ENCODE measurements around the gene SERTM1.

Gene SERTM1

DNA sequence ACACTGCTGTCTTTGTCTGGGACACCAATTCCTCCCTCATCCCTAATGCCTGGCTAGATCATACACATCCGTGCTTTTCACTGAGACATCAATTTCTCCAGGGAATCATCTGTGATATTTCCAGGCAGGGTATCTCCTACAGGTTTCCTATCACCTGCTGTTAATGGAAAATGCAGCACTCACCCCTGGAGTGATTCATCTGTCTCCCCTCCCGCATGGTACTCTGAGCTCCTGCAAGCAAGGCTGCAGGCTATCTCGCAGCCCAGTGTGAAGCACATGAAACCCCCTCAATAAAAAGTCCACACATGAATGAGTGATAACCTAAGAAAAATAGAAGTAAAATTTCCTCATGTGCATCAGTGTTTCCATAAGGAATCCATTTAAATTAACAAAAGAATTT, 38.5 kb downstream of the SERTM1 start:
- no peak for DNase-seq

DNA sequence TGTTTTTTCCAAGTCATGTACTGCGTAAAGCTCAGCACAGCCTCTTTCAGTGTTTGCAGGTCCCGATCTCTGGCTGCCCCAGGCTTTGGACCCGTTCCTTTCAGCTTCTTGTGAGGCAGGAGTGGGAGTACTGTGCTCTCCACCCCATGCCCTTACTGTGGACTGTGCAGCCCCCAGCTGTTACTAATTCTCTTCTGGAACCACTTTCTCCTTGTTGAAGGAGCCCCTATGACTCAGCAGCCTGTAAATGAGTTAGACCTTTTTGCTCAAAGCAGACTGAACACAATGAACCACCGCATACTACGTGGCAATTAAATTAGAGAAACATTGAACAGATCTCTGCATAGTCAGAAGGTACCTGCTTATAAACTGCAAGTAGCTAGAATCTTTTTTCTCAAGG, 39.0 kb downstream of the SERTM1 start:
- no peak for DNase-seq

DNA sequence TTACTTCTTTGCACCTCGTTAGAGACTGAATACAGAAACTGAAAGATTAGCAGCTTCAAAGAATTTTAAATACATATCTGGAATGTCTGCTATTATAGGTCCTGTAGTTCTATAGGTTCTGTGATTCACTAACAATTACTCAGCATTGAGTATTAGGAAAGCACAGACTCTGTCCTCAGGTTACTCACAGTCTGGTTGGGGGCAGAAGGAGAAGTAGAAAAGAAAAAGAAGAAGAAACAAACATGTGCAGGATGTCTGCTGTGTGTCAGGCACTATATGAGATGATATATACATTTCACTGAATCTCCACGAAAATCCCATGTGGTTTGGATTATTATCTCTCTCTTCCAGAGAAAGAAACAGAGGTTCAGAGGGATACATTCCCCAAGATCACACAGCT, 40.1 kb downstream of the SERTM1 start:
- no peak for DNase-seq

DNA sequence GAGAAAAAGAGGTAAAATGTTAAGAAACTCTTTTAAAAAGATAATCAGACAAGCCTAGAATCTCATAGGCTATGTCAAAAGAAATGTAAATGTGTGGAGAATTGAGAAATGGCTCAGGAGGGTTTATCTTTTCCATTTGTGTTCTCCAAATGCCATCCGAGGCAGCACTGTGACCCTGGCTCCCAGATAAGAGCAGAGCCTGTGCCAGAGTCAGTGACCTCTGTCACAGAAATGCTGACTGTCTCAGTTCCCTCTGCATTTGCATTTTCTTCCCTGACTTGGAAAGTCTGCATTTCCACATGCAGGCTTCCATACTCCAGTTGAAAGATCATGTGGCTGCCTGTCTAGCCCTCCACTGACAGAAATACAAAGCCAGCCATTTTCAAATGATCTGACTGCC, 42.0 kb downstream of the SERTM1 start:
- DNase-seq, result no peak

DNA sequence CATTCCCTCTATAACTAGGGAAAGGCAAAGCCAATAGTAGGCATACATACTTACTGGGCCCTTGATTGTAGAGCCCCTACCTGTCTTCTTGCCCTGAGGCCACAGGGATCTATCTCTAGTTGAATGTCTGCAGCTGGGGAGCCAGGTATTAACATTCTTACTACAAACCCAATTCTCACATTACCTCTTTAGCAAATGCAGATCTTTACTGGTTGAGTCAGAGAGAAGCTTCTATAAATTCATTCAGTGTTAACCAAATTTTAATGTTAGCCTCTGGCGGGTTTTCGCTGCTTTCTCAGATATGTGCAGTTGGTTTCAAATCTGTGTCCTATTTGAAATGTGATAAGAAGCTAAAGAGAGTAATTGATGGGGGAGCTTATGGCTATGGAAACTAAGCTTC, 43.2 kb downstream of the SERTM1 start:
- no peak for DNase-seq

DNA sequence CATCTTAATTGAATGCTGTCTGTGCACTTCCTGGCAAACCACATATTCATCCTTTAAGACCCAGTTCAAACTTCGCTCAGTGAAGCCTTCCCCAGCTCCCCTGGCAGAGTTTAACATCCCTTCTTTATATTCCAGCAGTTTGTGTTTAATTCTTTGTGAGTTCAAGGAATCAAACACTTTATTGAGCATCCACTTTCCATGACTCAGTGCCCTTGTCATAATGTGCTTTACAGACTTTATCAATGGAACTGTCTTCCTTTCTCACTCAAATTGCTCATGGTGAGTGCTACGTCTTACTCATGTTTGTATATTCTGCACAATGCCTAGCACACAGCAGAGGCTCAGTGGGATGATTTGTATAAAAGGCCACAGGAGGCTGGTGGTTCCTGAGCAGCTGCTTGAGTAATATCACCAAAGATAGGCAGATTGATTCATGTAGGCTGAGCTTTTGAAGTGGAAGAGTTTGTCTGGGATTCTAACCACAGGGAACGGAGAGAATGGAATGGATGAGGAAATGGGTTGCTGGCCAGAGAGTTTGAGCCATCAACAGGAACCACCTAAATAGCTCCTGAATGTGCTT, 44.2 kb downstream of the SERTM1 start:
- DNase-seq, result no peak

DNA sequence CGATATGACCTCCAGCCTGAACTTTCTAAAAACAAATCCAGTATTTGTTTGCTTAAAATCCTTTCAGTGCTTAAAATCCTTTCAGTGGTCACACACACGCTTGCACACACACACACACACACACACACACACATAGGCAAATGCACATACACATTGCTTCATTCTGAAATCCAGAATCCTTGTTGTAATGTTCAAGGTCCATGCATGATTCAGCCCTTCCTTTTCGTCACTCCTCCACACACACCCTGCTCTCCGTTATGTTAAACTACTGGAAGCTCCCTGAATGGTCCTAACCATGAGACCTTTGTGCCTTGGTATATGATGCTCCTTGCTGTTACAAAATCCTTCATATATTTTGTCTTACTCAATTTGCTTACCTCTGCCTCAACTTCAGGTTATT, 44.9 kb downstream of the SERTM1 start:
- no peak for DNase-seq

DNA sequence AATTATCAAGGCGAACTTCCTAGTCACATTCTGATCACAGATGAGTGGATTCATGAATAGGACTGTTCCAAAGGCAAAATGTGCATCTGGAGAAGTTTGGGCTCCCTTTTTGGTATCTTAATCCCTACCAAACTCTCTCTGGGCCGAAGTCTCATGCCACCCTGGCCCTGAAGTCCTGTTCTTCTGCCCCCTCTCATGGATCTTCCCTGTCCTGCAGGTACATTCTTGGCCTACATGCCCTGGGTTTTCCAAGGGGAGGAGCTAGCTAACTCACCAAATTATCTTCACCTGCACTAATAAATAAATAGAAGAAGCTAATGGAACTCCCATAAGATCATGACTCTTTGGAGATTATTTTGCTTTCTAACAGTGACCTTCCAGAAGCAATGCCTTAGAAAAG, 50.3 kb downstream of the SERTM1 start:
- no peak for DNase-seq

DNA sequence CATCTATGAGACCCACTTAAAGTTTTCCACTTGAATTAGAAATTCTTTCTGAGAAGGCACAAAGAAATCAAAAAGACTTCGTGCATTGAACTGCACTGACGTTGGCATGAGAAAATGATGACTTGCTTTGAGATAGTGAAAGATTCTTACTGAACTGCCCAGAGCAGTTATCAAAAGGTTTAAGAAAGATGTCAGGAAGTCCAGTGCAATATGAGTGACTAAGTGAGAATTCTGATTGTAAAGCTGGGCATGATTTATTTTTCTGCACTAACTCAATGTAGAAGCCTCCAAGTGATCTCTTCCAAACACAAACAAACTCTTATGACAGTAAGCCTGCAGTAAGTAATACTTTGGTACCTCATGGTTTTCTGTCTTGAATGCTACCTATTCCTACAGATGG, 52.1 kb downstream of the SERTM1 start:
- DNase-seq, result no peak

DNA sequence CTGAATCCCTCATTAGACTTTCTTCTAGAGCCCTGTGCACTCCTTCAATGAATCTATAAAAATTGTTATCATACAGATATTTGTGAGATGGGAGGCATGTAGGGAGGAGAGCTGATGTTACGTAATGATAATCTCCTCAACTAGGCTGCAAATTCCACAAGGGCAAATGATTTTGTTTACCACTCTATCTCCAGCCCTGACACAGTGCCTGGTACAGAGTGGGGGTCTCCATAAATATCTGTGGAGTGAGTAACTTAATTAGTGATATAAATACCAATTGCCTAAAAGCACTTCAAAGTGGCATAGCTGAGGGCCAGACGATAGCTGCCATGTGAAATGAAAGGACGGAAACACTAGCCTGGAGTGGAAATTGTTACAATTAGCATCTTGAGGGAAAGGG, 54.2 kb downstream of the SERTM1 start:
- no peak for DNase-seq

DNA sequence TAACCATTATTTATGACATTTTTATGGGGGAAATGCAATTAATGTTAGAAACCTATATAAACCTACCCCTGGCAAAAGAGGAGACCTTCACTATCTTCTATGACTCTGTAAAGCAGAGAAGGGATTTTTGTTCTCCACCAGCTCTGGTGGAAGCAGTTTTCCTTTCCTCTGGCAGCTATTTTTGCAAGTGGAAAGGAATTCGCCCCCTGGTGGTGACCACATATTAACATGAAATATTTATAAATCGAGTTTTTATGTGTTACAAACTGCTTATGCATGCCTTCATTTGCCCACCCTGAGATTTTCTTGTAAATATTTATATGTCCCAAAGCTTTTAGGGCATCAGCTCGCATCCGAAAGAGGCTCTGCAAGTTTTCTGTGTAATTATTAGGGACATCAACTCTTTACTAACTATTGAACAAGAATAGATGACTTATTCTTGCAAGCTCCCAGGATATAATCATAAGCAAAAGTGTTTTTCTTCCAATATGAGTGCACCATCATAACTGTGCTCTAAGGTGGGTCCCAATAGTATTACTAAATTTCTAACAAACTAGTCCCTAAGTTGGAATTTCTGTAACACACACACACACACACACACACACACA, 62.4 kb downstream of the SERTM1 start:
- peak; percentile 53 for DNase-seq

DNA sequence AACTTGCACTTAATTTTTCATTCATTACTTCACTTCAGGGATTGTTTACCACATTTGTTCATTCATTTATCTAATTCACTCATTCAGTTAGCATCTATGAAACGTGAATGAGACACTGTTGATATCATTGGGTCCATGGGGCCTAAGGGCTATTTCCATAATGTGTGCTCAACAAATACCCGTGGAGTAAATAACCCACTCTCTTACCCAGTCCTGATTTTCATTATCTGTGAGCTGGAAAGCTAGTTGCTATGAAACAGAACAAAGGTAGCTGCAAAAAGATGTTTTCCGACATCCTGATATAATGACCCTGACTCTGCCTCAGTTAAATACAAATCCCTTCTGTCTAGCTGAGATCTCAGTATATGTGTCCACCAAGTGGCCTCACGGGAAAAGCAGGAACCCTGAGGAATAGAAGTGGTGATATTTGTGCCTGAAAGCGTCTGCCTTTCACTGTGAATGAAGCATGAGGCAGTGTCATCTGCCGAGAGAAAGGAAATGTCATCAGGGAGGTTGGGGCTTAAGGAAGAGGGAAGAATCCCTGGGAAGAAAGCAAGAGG, 63.8 kb downstream of the SERTM1 start:
- DNase-seq, result no peak

DNA sequence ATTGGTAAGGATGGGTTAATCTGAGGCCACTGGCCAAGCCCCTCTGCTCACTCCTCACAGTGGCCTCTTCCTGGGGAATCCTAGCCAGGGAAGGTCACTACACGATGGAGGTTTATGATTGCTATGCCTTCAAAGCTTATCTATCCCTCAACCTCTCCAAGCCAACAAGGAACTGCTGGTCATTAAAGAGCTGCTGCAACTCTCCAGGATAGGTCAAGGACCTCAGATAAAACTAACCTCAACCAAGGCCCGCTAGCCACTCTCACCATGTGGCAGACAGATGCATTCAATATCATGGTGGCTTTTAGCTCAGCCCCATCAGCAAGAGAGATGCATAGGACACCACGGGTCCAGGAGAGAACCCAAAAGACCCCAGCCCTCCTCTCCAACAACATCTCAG, 71.6 kb downstream of the SERTM1 start:
- DNase-seq, result no peak

DNA sequence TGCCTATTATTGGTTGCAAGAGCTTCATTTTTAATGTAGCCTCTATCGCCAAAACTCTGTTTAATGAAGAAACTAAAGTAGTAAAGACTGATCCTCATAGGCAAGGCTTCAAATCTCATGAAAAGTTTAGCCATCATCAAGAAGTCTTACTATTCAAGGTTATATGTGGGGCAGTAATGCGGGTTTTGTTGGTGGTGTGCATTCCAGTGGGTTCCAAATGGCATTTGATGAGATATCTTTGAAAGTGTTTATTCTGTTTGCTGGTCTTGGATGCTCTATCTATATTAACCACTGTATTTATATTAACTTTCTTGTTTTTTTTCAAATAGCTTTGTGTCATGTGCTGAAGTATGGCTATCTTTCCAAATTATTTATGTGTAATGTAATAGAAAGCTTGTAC, 72.2 kb downstream of the SERTM1 start:
- DNase-seq, result no peak

Measured in NCI-H748 treated with DMSO at 0.1 percent for 48 hours (cell line).